K562 (cell line): ENCODE results near the gene ZDHHC8. TPM values are rescaled to one million over a fixed set of nuclear protein-coding genes. Genes with fewer than 3 reads are reported as not detected.

Experiments used
- ATAC-seq: fragments of 200-7000 bp; cut with Tn5 transposase; 3 replicates; pipeline ENCODE4 v1.9.1; 2020; ENCODE audit warnings: moderate library complexity
- BruUV-seq: library from RNA; stranded (reverse); fragments of 400-500 nt; replicated peaks from 2 replicates; lab custom pipeline; 2021; lab: Mats Ljungman, UMichigan
- CTCF ChIA-PET: fragments of 300-600 bp; formaldehyde crosslinking; extraction: SDS; loops from one replicate; lab custom pipeline; 2021; ENCODE audit warnings: low intra/inter-chr PET ratio; lab: Yijun Ruan, JAX
- POLR2A ChIA-PET: fragments of 300-600, 350-650 bp; sonication (Branson Sonifier 250); formaldehyde crosslinking; extraction: SDS; loops from one replicate; lab custom pipeline; 2021; ENCODE audit warnings: antibody characterized with exemption, inconsistent platforms; lab: Yijun Ruan, JAX
- DNase-seq, 4 experiments: peaks; one replicate each; pipeline versions ENCODE4 v3.0.0 to v3.0.0-alpha.2; 2011 to 2018; ENCODE audit warnings: low spot score in 3 of 4, mixed read lengths in 3 of 4; ENCODE audit errors: extremely low read depth in 1 of 4
- FAIRE-seq: peaks from 2 replicates; lab custom pipeline; 2011; peaks lifted over from hg19 to GRCh38; lab: Jason Lieb, UNC
- H2AFZ ChIP-seq: 2 replicates; pipeline ENCODE4 v1.6.0; 2011; ENCODE audit warnings: low read depth, low read length, control low read depth, inconsistent platforms
- H3K27ac ChIP-seq: fragments of 200-600 bp; 3 replicates; pipeline ENCODE4 v1.8.0; 2011; ENCODE audit warnings: low read depth, mild to moderate bottlenecking, control low read depth, inconsistent platforms, low read length, moderate library complexity, mixed read lengths; ENCODE audit errors: extremely low read depth
- H3K27me3 ChIP-seq, 2 experiments: fragments of 300-600 bp in 1 of 2; 2 replicates in 1 of 2; 3 replicates in 1 of 2; pipeline versions ENCODE4 v1.6.0 to v1.8.0; 2011; ENCODE audit warnings: inconsistent platforms in 2 of 2, low read length in 2 of 2, mild to moderate bottlenecking in 1 of 2, mixed read lengths in 1 of 2, moderate library complexity in 1 of 2; ENCODE audit not compliant: control insufficient read depth in 2 of 2, insufficient read depth in 2 of 2
- H3K36me3 ChIP-seq: fragments of 300-600 bp; 3 replicates; pipeline ENCODE4 v1.8.0; 2011; ENCODE audit warnings: mild to moderate bottlenecking, low read length, inconsistent platforms; ENCODE audit not compliant: control insufficient read depth, insufficient read depth
- H3K4me1 ChIP-seq, 2 experiments: fragments of 200-600 bp in 1 of 2; replicated peaks in 1 of 2; 2 replicates in 1 of 2; 3 replicates in 1 of 2; pipeline versions ENCODE4 v1.5.1 to v1.8.0; 2011; ENCODE audit warnings: inconsistent platforms in 2 of 2, low read length in 2 of 2, mild to moderate bottlenecking in 1 of 2, mixed read lengths in 1 of 2, moderate library complexity in 1 of 2; ENCODE audit not compliant: control insufficient read depth in 2 of 2, insufficient read depth in 2 of 2
- H3K4me2 ChIP-seq: 2 replicates; pipeline ENCODE4 v1.6.1; 2011; ENCODE audit warnings: low read length, control low read depth, inconsistent platforms, mixed read lengths; ENCODE audit not compliant: insufficient read depth
- H3K4me3 ChIP-seq: fragments of 200-600 bp; sonication (generic), shearing (Covaris generic); 2 replicates; pipeline ENCODE4 v1.5.1; 2016; ENCODE audit warnings: control low read depth, inconsistent platforms
- H3K79me2 ChIP-seq: fragments of 200-600 bp; 3 replicates; pipeline ENCODE4 v1.8.0; 2011; ENCODE audit warnings: low read length, inconsistent platforms; ENCODE audit not compliant: control insufficient read depth, insufficient read depth
- H3K9ac ChIP-seq, 2 experiments: 2 replicates each; pipeline versions ENCODE4 v1.6.0 to v1.6.1; 2011; ENCODE audit warnings: low read depth in 2 of 2, low read length in 2 of 2, control low read depth in 1 of 2, inconsistent platforms in 1 of 2, mild to moderate bottlenecking in 1 of 2, mixed read lengths in 1 of 2; ENCODE audit not compliant: insufficient read depth in 1 of 2
- H3K9me1 ChIP-seq: one replicate; pipeline ENCODE4 v1.6.0; 2011; ENCODE audit warnings: inconsistent platforms, mild to moderate bottlenecking, low read length, moderate library complexity; ENCODE audit not compliant: control insufficient read depth, insufficient read depth
- H3K9me3 ChIP-seq: replicated peaks from 2 replicates; pipeline ENCODE4 v1.5.1; 2011; ENCODE audit warnings: low read depth, low read length, inconsistent platforms; ENCODE audit not compliant: control insufficient read depth, insufficient read depth
- H4K20me1 ChIP-seq: replicated peaks from 2 replicates; pipeline ENCODE4 v1.6.1; 2011; ENCODE audit warnings: low read length, inconsistent platforms, mixed read lengths; ENCODE audit not compliant: control insufficient read depth, insufficient read depth
- DMBX1 ChIP-seq: fragments of 250-450 bp; sonication (Bioruptor Pico); IDR thresholded peaks from 2 replicates; pipeline ENCODE4 v1.8.0; 2022; ENCODE audit warnings: inconsistent platforms, mild to moderate bottlenecking, moderate library complexity, borderline replicate concordance
- FOXA3 ChIP-seq, 2 experiments: fragments of 450-650 bp in 1 of 2; sonication (generic) in 1 of 2; formaldehyde crosslinking; IDR thresholded peaks in 1 of 2; conservative IDR thresholded peaks in 1 of 2; 2 replicates each; pipeline versions ENCODE4 v1.4.0 to v1.8.0; 2020 to 2022; ENCODE audit warnings: mild to moderate bottlenecking in 2 of 2, missing genetic modification reagents in 1 of 2
- FOXM1 ChIP-seq, 2 experiments: fragments of 450-650 bp in 1 of 2; sonication (generic) in 1 of 2; formaldehyde crosslinking in 1 of 2; IDR thresholded peaks; 2 replicates each; pipeline versions ENCODE4 v1.6.1 to v1.9.0; 2017 to 2022; ENCODE audit warnings: low read depth in 2 of 2, mild to moderate bottlenecking in 2 of 2, missing genetic modification reagents in 1 of 2, moderate library complexity in 1 of 2
- GABPB2 ChIP-seq: fragments of 250-450 bp; sonication (Bioruptor Pico); conservative IDR thresholded peaks from 2 replicates; pipeline ENCODE4 v1.5.1; 2021; ENCODE audit warnings: mild to moderate bottlenecking
- NR2C1 ChIP-seq, 2 experiments: fragments of 450-650 bp; IDR thresholded peaks; 2 replicates each; pipeline ENCODE4 v1.6.1; 2017; ENCODE audit warnings: mild to moderate bottlenecking in 2 of 2, antibody characterized with exemption in 1 of 2, inconsistent platforms in 1 of 2, missing compliant biosample characterization in 1 of 2, missing genetic modification characterization in 1 of 2
- RBFOX2 ChIP-seq: fragments of 200-400 bp; formaldehyde crosslinking; IDR thresholded peaks from 2 replicates; pipeline ENCODE4 v1.6.1; 2017; ENCODE audit warnings: low read depth, mild to moderate bottlenecking, low read length, moderate library complexity
- WGBS: fragments of 100-300 bp; shearing (Covaris generic); methylation state at CpG from one replicate; pipeline ENCODE4 v1.1.6; 2016; ENCODE audit warnings: low coverage, mixed read lengths; ENCODE audit not compliant: insufficient coverage; ENCODE audit errors: missing lambda C conversion rate; 5-methylcytosine and 5-hydroxymethylcytosine counted together
- in situ Hi-C: fragments of 300-500 bp; cut with MboI; formaldehyde crosslinking; loops from 4 replicates; pipeline ENCODE4 v1.15.0; 2018; ENCODE audit warnings: inconsistent platforms, mixed read lengths
- intact Hi-C: fragments of 100-400 bp; cut with micrococcal nuclease; formaldehyde crosslinking; loops from 2 replicates; pipeline ENCODE4 v1.14.2; 2022
- polyA plus RNA-seq, 8 experiments: library from polyadenylated mRNA; depleted of rRNA in 4 of 8; stranded (reverse) in 5 of 8; unstranded in 3 of 8; fragments of >200 nt; fragmentation: Nextera tagmentation in 2 of 8; fragmentation: Illumina TruSeq in 1 of 8; extraction: Ambion mirVana in 2 of 8; extraction: Trizol in 1 of 8; gene quantifications; 2 replicates each; pipeline versions ENCODE4 v1.2.1 to v1.2.3, GENCODE V29; 2011 to 2014; ENCODE audit warnings: inconsistent platforms in 1 of 8, missing spikeins in 1 of 8
- total RNA-seq, 7 experiments: library from RNA; depleted of rRNA in 6 of 7; stranded (reverse); fragments of >200 nt in 6 of 7; fragmentation: Illumina TruSeq in 2 of 7; extraction: Trizol in 2 of 7; gene quantifications; 2 replicates each; pipeline versions ENCODE4 v1.2.1 to v1.2.3, GENCODE V29; 2011 to 2021; ENCODE audit warnings: low replicate concordance in 1 of 7
- TF ChIP-seq, protein P1 (sequence below): fragments of 250-450 bp; sonication (Bioruptor Pico); IDR thresholded peaks from 2 replicates; pipeline ENCODE4 v1.4.0; 2020
- TF ChIP-seq, protein P2 (sequence below): fragments of 450-650 bp; formaldehyde crosslinking; IDR thresholded peaks from 2 replicates; pipeline ENCODE4 v1.4.0; 2020; ENCODE audit warnings: mild to moderate bottlenecking, moderate library complexity
- TF ChIP-seq, protein P3 (sequence below): fragments of 450-650 bp; formaldehyde crosslinking; IDR thresholded peaks from 2 replicates; pipeline ENCODE4 v1.4.0; 2022; ENCODE audit warnings: mild to moderate bottlenecking, moderate library complexity

ZDHHC8 gene
- total and polyA plus RNA-seq, 9 of the 15 experiments (the other 6 are each of a cell fraction or from before 2014, with no cell fraction given), result 0.04 to 109 (median 16.4) TPM

DNA sequence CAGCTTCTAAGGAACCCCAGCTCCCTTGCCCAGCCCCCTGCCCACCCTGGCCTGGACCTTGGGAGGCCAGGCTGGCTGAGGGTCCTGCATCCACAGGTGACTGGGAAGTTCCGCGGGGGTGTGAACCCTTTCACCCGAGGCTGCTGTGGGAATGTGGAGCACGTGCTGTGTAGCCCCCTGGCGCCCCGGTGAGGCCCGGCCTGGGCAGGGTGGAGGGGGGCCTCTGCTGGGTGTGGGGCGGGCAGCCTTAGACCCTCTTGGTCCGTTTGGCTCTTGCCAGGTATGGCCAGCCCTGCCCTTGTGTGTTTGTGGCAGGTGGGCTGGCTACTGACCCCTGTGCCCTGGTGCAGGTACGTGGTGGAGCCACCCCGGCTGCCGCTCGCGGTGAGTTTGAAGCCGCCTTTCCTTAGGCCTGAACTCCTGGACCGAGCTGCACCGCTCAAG, 8.9 kb downstream of the ZDHHC8 start (continued):
- TF ChIP-seq FOXA3 (CRISPR knock-in tag; conservative IDR thresholded peaks at IDR 0.05 in 1 of 2, IDR thresholded peaks at IDR 0.05 in 1 of 2) (no peak), RBFOX2 (0 out of 2 replicates have a peak, but pooled peaks have one; percentile 6)

DNA sequence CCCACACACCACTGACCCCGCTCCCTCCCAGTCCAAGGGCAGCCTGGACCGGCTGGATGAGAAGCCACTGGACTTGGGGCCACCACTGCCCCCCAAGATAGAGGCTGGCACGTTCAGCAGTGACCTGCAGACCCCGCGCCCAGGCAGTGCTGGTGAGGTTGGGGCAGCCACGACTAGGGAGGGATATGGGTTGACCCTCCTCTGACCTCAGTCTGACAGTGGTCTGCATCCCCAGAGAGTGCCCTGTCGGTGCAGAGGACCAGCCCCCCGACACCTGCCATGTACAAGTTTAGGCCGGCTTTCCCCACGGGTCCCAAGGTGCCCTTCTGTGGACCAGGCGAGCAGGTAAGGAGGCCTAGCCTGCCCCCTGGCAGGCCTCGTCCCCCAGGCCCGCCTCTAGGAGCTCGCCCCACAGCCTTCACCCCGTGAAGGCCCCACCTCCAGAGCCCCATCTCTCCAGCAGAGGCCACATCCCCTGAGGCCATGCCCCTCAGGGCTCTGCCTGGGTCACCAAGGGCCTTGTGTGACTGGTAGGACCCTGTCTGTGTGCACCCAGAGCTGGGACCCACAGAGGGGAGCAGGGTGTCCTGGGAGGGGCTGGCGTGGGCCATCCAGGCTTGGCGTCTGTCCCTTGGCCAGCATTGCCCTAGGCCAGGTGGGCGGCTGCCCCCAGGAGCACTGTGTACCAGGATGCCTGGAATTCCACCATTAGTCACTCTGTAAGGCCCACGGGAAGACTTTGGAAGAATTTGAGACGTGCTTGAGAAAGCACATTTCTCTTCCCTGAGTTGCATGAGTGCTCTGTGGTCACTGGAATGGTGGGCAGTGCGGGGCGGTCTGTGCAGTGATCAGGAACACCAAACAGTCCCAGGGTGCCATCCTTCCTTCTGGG, 9.8 kb downstream of the ZDHHC8 start:
- Histone ChIP-seq H3K4me3 (no peak overlapping the region), H4K20me1 (peaks cover 29% of the 10 kb centered on the region), H3K36me3 (peaks cover 17% of the 10 kb centered on the region; the same call in 2 of the 3 replicates), H3K4me2 (no peak overlapping the region), H3K27ac (no peak overlapping the region), H3K9me3 (no peaks in the 10 kb centered on the region), H3K4me1 (peaks cover 9 to 88% of the 10 kb centered on the region in 2 experiments), H3K79me2 (no peaks in the 10 kb centered on the region), H3K27me3 (no peaks in the 10 kb centered on the region), H3K9me1 (peaks cover 18% of the 10 kb centered on the region), H2AFZ (no peak overlapping the region), H3K9ac (peak overlapping the region in 1 of 2 experiments; percentile 65; a peak in 2 of 4 replicates)
- CTCF ChIA-PET, result interaction anchor here (0.6 kb wide), 1 partner anchor 103 kb away, joined by 5 read pairs; no protein-coding TSS in a partner anchor
- no peak for ATAC-seq
- POLR2A ChIA-PET, result no interaction called here
- 73% methylated on average over 22 of the region's 22 CpGs for WGBS
- intact Hi-C loops (no loop called here), in situ Hi-C loops (no loop called here)
- FAIRE-seq, result no peak
- BruUV-seq, result no TSS peak
- DNase-seq, result no peak
- TF ChIP-seq DMBX1 (no peak), FOXM1 (IDR thresholded peaks at IDR 0.05; ENCODE audit: low read depth) (no peak), FOXM1 (CRISPR knock-in tag; IDR thresholded peaks at IDR 0.05; ENCODE audit: low read depth) (no peak), NR2C1 (IDR thresholded peaks at IDR 0.05) (no peak), NR2C1 (tag; IDR thresholded peaks at IDR 0.05) (no peak), GABPB2 (CRISPR knock-in tag) (0 out of 2 replicates have a peak, but pooled peaks have one; percentile 8)
- TF ChIP-seq, protein P1, sequence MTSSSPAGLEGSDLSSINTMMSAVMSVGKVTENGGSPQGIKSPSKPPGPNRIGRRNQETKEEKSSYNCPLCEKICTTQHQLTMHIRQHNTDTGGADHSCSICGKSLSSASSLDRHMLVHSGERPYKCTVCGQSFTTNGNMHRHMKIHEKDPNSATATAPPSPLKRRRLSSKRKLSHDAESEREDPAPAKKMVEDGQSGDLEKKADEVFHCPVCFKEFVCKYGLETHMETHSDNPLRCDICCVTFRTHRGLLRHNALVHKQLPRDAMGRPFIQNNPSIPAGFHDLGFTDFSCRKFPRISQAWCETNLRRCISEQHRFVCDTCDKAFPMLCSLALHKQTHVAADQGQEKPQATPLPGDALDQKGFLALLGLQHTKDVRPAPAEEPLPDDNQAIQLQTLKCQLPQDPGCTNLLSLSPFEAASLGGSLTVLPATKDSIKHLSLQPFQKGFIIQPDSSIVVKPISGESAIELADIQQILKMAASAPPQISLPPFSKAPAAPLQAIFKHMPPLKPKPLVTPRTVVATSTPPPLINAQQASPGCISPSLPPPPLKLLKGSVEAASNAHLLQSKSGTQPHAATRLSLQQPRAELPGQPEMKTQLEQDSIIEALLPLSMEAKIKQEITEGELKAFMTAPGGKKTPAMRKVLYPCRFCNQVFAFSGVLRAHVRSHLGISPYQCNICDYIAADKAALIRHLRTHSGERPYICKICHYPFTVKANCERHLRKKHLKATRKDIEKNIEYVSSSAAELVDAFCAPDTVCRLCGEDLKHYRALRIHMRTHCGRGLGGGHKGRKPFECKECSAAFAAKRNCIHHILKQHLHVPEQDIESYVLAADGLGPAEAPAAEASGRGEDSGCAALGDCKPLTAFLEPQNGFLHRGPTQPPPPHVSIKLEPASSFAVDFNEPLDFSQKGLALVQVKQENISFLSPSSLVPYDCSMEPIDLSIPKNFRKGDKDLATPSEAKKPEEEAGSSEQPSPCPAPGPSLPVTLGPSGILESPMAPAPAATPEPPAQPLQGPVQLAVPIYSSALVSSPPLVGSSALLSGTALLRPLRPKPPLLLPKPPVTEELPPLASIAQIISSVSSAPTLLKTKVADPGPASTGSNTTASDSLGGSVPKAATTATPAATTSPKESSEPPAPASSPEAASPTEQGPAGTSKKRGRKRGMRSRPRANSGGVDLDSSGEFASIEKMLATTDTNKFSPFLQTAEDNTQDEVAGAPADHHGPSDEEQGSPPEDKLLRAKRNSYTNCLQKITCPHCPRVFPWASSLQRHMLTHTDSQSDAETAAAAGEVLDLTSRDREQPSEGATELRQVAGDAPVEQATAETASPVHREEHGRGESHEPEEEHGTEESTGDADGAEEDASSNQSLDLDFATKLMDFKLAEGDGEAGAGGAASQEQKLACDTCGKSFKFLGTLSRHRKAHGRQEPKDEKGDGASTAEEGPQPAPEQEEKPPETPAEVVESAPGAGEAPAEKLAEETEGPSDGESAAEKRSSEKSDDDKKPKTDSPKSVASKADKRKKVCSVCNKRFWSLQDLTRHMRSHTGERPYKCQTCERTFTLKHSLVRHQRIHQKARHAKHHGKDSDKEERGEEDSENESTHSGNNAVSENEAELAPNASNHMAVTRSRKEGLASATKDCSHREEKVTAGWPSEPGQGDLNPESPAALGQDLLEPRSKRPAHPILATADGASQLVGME, result peak; percentile 24; the same call in 1 of the 2 replicates
- TF ChIP-seq, protein P2, sequence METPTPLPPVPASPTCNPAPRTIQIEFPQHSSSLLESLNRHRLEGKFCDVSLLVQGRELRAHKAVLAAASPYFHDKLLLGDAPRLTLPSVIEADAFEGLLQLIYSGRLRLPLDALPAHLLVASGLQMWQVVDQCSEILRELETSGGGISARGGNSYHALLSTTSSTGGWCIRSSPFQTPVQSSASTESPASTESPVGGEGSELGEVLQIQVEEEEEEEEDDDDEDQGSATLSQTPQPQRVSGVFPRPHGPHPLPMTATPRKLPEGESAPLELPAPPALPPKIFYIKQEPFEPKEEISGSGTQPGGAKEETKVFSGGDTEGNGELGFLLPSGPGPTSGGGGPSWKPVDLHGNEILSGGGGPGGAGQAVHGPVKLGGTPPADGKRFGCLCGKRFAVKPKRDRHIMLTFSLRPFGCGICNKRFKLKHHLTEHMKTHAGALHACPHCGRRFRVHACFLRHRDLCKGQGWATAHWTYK (CRISPR knock-in tag), result no peak
- TF ChIP-seq, protein P3, sequence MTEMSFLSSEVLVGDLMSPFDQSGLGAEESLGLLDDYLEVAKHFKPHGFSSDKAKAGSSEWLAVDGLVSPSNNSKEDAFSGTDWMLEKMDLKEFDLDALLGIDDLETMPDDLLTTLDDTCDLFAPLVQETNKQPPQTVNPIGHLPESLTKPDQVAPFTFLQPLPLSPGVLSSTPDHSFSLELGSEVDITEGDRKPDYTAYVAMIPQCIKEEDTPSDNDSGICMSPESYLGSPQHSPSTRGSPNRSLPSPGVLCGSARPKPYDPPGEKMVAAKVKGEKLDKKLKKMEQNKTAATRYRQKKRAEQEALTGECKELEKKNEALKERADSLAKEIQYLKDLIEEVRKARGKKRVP (CRISPR knock-in tag), result no peak
